GM06990 (cell line): ENCODE measurements around the gene ADH1C.
"Not testable (repeated sequence)": the region's sequence is repeated elsewhere in the genome, so short reads cannot be mapped to it uniquely, and the experiment has no call there.

Source experiments
- DNase-seq: peaks from one replicate; pipeline ENCODE4 v3.0.0-alpha.2; 2011; ENCODE audit not compliant: insufficient read length; ENCODE audit errors: extremely low read depth
- H3K27me3 ChIP-seq: replicated peaks from 2 replicates; pipeline ENCODE4 v1.6.0; 2011; ENCODE audit warnings: low read length; ENCODE audit not compliant: control insufficient read depth, insufficient read depth
- H3K36me3 ChIP-seq: 2 replicates; pipeline ENCODE4 v1.5.1; 2011; ENCODE audit warnings: low read length; ENCODE audit not compliant: control insufficient read depth, insufficient read depth
- H3K4me3 ChIP-seq: replicated peaks from 2 replicates; pipeline ENCODE4 v1.5.1; 2011; ENCODE audit warnings: low read depth, mild to moderate bottlenecking, control low read depth, low read length
- TF ChIP-seq, protein P1 (sequence below): IDR thresholded peaks from 2 replicates; pipeline ENCODE4 v1.5.1; 2011; ENCODE audit warnings: low read length, control low read depth, mild to moderate bottlenecking, inconsistent platforms; ENCODE audit not compliant: insufficient read depth, poor library complexity, severe bottlenecking

ADH1C gene

DNA sequence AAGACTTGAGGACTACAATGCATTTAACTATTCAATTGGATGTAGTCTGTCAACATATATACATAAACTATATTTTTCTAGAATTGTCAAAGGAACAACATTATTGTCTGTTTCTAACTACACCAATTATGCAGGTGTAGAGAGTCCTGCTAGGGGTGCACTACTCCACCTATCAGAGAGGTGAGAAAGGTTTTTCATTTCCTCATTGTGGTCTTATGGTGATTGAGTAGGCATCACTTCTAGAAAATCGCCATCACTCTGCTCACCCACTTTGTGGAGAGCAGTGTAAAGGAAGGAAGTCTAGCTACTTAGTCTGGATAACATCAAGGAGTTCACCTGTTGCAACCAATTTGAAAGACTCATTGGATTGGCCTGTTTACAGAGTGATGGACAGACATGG, 4.4 kb upstream of the ADH1C start:
- H3K27me3 ChIP-seq, result no peaks in the 10 kb centered on the region
- DNase-seq, result no peak
- no peaks in the 10 kb centered on the region for H3K36me3 ChIP-seq
- H3K4me3 ChIP-seq, result no peak overlapping the region
- TF ChIP-seq, protein P1, sequence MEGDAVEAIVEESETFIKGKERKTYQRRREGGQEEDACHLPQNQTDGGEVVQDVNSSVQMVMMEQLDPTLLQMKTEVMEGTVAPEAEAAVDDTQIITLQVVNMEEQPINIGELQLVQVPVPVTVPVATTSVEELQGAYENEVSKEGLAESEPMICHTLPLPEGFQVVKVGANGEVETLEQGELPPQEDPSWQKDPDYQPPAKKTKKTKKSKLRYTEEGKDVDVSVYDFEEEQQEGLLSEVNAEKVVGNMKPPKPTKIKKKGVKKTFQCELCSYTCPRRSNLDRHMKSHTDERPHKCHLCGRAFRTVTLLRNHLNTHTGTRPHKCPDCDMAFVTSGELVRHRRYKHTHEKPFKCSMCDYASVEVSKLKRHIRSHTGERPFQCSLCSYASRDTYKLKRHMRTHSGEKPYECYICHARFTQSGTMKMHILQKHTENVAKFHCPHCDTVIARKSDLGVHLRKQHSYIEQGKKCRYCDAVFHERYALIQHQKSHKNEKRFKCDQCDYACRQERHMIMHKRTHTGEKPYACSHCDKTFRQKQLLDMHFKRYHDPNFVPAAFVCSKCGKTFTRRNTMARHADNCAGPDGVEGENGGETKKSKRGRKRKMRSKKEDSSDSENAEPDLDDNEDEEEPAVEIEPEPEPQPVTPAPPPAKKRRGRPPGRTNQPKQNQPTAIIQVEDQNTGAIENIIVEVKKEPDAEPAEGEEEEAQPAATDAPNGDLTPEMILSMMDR, result no peak

GRCh38 chr4:99356149-99356548, 3.6 kb upstream of the ADH1C start:
- DNase-seq, H3K4me3 ChIP-seq, H3K36me3 ChIP-seq, H3K27me3 ChIP-seq: not testable (repeated sequence)

GRCh38 chr4:99351487-99351886, 1.1 kb downstream of the ADH1C start:
- Histone ChIP-seq H3K27me3 (no peaks in the 10 kb centered on the region), H3K4me3 (no peak overlapping the region), H3K36me3 (no peaks in the 10 kb centered on the region)
- DNase-seq, result no peak
- TF ChIP-seq, protein P1, result no peak

DNA sequence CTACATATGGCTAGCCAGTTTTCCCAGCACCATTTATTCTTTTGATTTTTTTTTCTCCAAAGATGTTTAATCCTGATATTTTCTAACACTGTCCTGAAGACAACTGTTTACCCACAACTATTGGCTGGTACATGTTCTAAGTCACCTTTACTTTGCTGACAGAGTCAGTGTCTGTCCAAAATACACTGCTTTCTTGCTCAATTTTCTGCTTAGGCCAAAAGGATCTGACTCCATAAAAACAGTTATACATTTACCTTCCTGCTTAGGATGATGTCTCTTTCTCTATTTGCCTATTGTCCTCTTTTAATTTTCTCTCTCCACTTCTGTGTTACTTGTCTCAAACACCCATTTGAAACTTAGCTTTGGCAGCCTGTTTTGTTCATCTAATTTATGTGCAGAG, 3.2 kb downstream of the ADH1C start:
- Histone ChIP-seq H3K4me3 (no peak overlapping the region), H3K36me3 (no peaks in the 10 kb centered on the region), H3K27me3 (no peaks in the 10 kb centered on the region)
- DNase-seq, result no peak
- TF ChIP-seq, protein P1, result no peak

DNA sequence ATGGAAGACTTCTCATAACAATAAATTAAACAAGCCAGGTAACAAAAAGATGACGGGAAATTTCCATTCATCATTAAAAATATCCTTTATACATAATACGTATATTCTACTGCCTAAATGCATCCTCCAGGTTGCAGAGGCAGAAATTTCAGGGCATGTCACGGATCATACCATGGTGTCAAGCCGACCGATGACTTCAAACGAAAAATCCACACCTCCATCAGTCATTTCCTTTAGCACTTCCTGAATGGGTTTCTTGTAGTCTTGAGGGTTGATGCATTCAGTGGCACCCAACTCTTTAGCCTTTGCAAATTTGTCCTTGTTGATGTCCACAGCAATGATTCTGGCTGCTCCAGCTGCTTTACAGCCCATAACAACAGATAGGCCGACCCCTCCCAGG, 9.9 kb downstream of the ADH1C start:
- not testable (repeated sequence) for H3K27me3 ChIP-seq, H3K4me3 ChIP-seq, H3K36me3 ChIP-seq, DNase-seq

GRCh38 chr4:99341426-99341825, 11.1 kb downstream of the ADH1C start:
- no peaks in the 10 kb centered on the region for H3K36me3 ChIP-seq
- TF ChIP-seq, protein P1, result no peak
- H3K27me3 ChIP-seq, result no peaks in the 10 kb centered on the region
- DNase-seq, result no peak
- no peak overlapping the region for H3K4me3 ChIP-seq

DNA sequence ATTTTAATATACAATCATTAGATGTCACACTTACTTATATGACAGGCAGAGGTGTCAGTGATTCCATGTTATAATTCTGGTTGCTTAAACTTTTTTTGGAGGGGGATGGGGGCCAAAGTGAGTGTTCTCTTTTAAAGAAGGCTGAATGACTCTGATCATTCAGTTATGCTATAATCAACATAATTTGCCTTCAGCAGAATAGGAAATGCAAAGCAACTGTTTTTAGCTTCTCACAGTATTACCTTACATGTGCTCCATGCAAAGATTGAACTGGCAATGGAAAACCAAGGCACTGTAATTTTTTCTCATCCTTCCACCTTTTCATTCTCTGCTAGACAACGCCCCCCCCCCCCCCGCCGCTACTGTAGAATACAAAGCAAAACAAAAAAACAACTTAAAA, 13.4 kb downstream of the ADH1C start:
- DNase-seq, result peak; percentile 5
- no peak overlapping the region for H3K4me3 ChIP-seq
- TF ChIP-seq, protein P1, result no peak
- H3K27me3 ChIP-seq, result no peaks in the 10 kb centered on the region
- no peaks in the 10 kb centered on the region for H3K36me3 ChIP-seq
